AG09319 (cell line): Measurements from ENCODE around the gene KCNJ11.

Source experiments
- DNase-seq: peaks from one replicate; pipeline ENCODE4 v3.0.0-alpha.2; 2010; ENCODE audit warnings: low read depth; ENCODE audit errors: extremely low read depth
- CTCF ChIP-seq: IDR thresholded peaks from 2 replicates; pipeline ENCODE4 v1.5.1; 2011; ENCODE audit warnings: low read depth, mild to moderate bottlenecking, inconsistent platforms, low read length, moderate library complexity

KCNJ11 gene

GRCh38 chr11:17371614-17372013, 16.8 kb downstream of the KCNJ11 start:
- TF ChIP-seq CTCF, result no peak
- no peak for DNase-seq

GRCh38 chr11:17369684-17370243, 18.7 kb downstream of the KCNJ11 start:
- DNase-seq, result no peak
- TF ChIP-seq CTCF, result no peak

GRCh38 chr11:17369094-17369493, 19.4 kb downstream of the KCNJ11 start:
- DNase-seq, result no peak
- no peak for TF ChIP-seq CTCF

DNA sequence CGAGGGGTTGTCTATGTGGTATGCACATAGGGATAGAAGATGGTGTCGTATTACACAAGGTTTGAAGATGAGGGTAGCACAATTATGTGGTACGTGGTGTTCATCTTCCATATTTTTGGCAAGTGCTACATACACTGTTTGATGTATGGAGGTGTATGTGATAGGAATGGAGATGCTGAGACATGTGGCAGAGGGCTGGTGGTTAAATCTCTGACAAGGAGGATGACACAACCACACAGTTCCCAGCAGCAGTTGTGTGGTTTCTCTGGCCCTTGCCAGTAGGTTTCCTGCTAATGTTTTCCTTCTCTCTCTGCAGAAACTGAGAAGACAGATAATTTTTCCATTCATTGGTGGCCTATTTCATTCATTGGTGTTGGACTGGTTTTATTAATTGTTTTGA, 19.9 kb downstream of the KCNJ11 start:
- TF ChIP-seq CTCF, result no peak
- DNase-seq, result no peak

DNA sequence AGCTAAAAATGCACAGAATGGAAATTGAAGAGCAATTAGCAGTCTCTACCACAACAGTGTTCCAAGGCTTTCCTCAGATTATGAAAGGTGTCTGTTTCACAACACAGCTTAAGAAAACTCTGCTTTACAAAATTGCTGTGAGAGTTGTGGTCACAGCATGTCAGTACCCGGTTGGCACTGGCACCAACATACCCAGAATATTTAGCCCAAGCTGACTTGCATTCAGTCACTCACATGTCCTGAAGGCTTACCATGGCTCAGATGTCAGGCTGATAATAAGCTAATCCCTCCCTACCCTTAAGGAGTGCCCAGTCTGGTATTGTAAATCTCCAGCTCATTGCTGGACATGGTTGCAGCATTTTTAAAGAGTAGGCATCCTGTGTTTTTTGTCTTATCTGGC, 22.0 kb downstream of the KCNJ11 start:
- no peak for DNase-seq
- no peak for TF ChIP-seq CTCF

DNA sequence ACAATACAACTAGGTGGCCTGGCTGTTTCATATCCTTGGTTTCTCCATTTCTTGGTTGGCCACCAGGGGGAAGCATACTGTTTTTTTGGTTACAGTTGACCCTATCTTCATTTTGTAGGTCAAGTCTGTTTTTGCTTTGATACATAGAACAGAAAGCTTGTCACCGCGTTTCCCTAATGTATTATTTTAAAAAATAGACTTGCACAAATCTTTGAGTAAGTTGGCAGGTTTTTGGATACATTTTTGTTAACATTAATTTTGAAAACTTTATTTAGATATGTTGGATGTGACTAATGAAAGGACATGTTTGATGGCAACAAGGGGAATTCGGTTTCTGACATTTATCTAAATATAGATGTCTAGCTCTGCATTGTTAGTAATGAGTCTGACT, 33.9 kb downstream of the KCNJ11 start:
- DNase-seq, result no peak
- TF ChIP-seq CTCF, result peak; percentile 70

GRCh38 chr11:17353821-17354600, 34.4 kb downstream of the KCNJ11 start:
- no peak for TF ChIP-seq CTCF
- DNase-seq, result no peak
